HG03108 (cell line): ENCODE measurements around the gene EIF2AK2.

Experiments used
- ATAC-seq: cut with Tn5 transposase; IDR thresholded peaks from one replicate; pipeline ENCODE4 v1.9.1; 2021; ENCODE audit warnings: moderate library complexity; ENCODE audit not compliant: unreplicated experiment

The EIF2AK2 gene

DNA sequence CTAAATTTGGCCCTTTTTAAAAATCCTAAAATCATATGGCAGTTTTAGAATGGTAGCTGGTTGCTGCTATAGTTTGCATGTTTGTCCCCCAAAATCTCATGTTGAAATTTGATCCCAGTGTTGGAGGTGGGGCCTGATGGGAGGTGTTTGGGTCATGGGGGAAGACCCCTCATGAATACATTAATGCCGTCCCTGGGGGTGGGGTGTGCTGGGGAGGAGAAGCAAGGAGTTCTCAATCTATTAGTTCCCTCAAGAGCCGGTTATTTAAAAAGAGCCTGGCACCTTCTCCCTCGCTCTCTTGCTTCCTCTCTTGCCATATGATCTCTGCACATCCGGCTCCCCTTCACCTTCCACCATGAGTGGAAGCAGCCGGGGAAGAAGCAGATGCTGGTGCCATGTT lies 51.6 kb downstream of the EIF2AK2 start:
- no peak for ATAC-seq

DNA sequence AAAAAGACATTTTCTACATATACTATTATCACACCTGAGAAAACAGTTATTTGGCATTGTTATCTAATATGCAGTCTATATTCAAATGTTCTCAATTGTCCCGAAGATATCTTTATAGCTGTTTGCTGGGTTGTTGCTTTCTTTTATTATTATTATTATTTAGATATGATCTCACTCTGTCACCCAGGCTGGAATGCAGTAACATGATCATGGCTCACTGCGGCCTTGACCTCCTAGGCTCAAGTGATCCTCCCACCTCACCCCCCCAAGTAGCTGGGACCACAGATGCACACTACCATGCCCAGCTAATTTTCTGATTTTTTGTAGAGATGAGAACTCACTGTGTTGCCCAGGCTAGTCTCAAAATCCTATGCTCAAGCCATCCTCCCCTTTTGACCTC lies 52.6 kb downstream of the EIF2AK2 start:
- no peak for ATAC-seq

DNA sequence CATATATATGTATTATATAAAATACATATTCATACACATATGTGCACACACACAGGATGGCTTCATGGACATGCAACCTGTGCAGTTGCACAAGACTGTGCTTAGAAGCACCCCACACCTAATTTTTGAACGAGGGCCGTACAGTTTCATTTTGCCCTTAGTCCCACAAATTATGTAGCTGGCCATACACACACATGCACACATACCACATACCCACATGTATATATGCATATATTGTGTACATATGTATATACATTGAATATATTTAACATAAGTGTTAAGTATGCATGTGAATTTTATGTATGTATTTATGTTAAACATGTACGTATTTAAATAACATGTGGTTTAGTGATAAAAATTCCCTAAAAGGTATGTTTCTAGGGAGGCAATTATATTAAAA lies 54.2 kb downstream of the EIF2AK2 start:
- no peak for ATAC-seq

DNA sequence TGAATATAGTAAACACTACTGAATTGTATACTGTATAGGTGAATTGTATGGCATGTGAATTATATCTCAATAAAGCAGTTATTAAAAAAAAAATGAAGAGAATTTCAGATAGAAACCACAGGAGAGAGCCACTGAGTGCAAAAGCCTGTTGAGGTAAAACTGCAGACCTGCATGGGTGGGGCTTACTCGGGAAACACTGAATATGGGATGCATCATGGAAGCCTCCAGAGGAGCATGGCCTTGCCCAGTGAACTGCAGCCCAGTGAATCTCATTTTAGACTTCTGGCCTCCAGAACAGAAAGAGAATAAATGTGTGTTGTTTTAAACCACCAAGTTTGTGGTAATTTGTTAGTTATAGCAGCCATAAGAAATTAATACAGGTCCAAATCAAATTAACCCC lies 56.7 kb downstream of the EIF2AK2 start:
- ATAC-seq = no peak

- no peak for ATAC-seq
These were observed 58.2 kb downstream of the EIF2AK2 start for GRCh38 chr2:37098416-37099118.

- no peak for ATAC-seq
These were observed 60.2 kb downstream of the EIF2AK2 start for GRCh38 chr2:37096568-37096967.

DNA sequence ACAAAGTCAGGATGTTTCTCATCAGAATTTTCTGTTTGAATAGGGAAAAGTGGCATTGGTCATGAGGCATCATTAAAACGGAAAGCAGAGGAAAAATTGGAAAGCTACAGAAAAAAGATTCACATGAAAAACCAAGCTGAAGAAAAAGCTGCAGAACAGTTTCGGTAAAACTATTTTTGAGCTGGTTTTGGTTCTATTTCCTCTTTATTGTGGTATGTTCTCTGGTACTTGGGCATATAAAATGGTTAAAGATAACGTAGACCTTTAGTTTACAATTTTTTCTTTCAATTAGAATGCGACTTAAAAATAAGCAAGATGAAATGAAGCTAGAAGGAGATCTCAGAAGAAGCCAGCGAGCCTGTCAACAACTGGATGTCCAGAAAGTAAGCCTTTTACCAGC lies 64.9 kb downstream of the EIF2AK2 start:
- ATAC-seq = peak; percentile 40

DNA sequence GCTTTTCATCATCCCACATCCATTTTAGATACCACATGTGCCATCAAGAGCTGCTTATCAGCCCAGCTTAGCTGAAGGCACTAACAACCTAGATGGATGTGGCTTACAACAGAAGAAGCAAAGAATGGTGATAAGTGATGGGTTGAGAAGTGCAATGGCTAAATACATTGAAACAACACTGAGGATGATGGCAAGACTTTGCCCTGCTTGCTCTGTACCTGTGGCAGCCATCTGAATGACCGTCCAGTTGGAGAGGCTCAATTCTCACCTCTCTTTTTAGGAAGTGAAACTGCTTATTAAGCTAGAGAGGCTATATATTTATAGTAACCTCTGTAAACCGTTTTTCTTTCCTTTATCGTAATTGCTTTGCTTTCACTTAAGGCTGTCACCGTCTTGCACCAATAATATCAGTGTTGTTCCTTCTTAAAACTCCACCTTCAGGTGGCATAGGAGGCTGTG lies 66.7 kb downstream of the EIF2AK2 start:
- peak; percentile 87 for ATAC-seq

GRCh38 chr2:37085731-37086147 lies 71.0 kb downstream of the EIF2AK2 start:
- ATAC-seq = no peak

DNA sequence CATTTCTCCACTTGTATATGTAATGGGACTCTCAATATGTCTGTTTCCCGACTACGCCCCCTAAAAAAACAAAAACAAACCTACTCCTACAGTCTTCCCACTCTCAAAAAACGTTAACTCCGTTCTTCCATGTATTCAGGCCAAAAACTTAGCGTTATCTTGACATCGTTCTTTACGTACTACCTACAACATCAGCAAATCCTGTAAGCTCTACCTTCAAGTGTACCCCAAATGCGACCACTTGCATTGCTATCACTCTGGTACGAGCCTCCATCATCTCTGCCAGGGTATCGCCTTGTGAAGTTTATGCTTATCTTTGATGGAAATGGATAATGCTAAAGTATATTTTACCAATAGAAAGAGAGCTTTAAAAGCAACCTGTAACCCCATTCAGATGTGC lies 72.0 kb downstream of the EIF2AK2 start:
- no peak for ATAC-seq

GRCh38 chr2:37083873-37084794 lies 72.6 kb downstream of the EIF2AK2 start, which contains the start of the genes GPATCH11 and HEATR5B:
TSS of gene GPATCH11 (plus strand) at chr2:37084518. CDS start at chr2:37088382, 3,864 bp downstream.
TSS of gene HEATR5B (minus strand) at chr2:37084372. CDS start at chr2:37083414, 958 bp downstream.
- peak; percentile 85 for ATAC-seq

DNA sequence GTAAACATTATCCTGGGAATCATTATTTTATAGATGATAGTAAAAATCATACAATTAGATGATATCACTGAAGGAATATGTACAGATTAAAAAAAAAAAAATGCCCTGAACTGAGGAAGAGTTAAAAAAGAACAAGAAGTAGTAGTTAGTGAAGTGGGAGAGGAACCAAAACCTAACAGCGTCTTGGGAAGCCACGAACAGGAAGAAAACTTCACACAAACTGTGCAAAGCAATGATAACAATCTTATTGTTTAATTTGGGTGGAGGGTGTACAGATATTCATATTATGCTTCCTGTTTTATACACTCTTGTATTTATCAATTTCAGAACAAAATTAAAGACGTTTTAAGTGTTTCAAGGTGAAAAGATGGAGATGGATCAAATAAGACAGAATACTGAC lies 76.1 kb downstream of the EIF2AK2 start:
- ATAC-seq = no peak

GRCh38 chr2:37080266-37080665 lies 76.5 kb downstream of the EIF2AK2 start:
- no peak for ATAC-seq

DNA sequence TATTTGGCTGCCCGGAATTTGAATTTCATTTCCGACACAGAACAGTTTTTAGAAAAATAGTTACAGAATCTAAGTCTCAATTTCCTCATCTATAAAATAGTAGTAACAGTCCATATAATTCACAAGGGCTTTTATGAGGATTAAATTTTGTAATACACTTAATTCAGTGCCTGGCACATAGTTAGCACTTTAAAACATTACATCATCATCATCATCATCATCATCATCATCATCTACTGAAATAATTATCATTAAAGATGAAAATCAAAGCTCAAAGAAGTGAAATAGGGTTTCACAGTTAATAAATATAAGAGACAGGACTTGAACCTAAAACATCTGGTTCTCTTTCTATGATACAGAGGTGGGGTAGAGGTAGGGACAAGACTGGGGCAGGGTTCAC lies 85.8 kb downstream of the EIF2AK2 start:
- ATAC-seq = no peak

DNA sequence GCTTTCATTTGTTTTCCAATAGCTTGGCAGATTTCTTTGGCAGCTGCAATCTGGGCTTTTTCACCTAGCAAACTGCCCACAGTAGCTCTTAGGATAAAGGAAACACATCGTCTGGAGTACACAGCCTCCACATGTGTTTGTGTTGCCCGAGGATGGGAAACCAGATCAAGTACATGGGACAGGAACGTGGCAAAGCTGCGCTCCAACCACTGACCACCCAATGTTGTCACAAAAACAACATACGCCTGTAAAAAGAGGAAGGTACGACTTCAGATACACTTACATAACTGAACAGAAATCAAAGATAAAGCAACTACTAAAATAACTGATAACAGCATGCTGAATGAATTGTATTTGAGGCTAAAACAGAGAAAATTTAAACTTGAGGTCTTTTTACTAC lies 88.1 kb downstream of the EIF2AK2 start:
- ATAC-seq = no peak

DNA sequence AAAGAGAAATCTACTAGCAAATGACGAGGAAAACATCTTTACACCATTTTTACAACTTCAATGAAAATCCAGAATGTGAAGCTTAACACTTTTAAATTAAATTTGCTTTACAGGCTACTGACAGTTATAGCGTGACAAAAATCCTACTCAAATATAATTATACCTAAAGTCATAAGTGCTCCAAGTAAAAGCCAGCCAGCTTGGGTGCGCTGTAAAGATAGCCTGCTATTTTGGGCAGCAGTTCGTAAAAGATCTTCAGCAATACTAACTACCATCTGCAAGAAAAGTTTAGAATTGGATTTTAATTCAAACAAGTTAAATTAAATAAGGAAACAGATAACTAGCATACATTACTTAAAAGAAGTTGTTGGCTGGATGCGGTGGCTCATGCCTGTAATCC lies 95.0 kb downstream of the EIF2AK2 start:
- ATAC-seq = no peak

DNA sequence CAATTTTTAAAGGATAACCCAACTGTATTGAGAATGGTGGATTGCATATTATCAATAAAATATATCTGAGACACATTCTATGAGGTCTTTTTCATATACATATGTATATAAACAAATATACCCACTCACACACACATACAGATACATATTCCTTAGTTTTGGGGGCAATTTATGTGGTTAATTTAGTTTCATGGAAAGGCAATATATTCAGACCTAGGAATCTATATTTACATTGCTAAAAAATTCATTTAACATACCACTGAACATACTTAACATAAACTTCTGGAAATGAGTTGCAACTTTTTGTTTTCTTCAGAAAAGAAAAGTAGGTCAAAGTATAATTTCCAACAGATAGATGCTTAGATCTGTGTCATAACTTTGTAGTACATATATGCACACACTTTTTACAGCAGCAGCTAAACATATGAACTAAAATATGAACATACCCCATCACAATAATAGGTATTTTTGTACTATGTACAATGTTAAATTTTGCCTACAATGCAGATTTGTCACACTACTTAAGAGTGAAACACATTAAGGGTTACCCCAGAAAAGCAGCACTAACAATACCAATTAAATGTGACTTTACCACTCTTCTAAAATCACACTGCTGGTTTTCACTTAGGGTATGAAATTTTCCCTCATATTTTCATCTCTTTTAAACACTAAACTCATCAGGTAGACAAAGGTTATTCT lies 95.6 kb downstream of the EIF2AK2 start:
- no peak for ATAC-seq

GRCh38 chr2:37060446-37060845 lies 96.3 kb downstream of the EIF2AK2 start:
- ATAC-seq = no peak

- no peak for ATAC-seq
These were observed 96.9 kb downstream of the EIF2AK2 start for GRCh38 chr2:37059841-37060240.

- no peak for ATAC-seq
These were observed 104.0 kb downstream of the EIF2AK2 start for GRCh38 chr2:37052600-37053332.
